ENCODE measurements around the gene PPP2R3B.
"Not testable (repeated sequence)": the region's sequence is repeated elsewhere in the genome, so short reads cannot be mapped to it uniquely, and the experiment has no call there.

PPP2R3B gene

GRCh38 chrX:327660-328126 is 59.0 kb downstream of the PPP2R3B start:
- POLR2A ChIA-PET, result no interaction called here
- Histone ChIP-seq H3K4me3 (ENCODE audit: low read depth, low read length) (no peak overlapping the region), H3K9me3 (ENCODE audit: control insufficient read depth, insufficient read depth, low read depth, low read length) (no peaks in the 10 kb centered on the region), H3K36me3 (ENCODE audit: control insufficient read depth in 2 of 2, insufficient read depth in 1 of 2, low read length in 2 of 2) (no peaks in the 10 kb centered on the region), H3K4me1 (ENCODE audit: control insufficient read depth, insufficient read depth, low read length) (no peaks in the 10 kb centered on the region), H3K27ac (ENCODE audit: extremely low read depth, low read depth, low read length) (no peak overlapping the region)
- no peak for TF ChIP-seq ZNF23 (tag by site-specific recombination; IDR thresholded peaks at IDR 0.05; ENCODE audit: borderline replicate concordance)
- TF ChIP-seq ZBTB7A (tag by site-specific recombination; IDR thresholded peaks at IDR 0.05; ENCODE audit: low read depth), result no peak
- no peak for TF ChIP-seq ZBTB20 (tag by site-specific recombination; IDR thresholded peaks at IDR 0.05)
- no peak for TF ChIP-seq ZBTB48 (tag by site-specific recombination; IDR thresholded peaks at IDR 0.05)
- TF ChIP-seq PRDM1 (tag by site-specific recombination; IDR thresholded peaks at IDR 0.05), result no peak
- TF ChIP-seq HOXC10 (CRISPR knock-in tag; IDR thresholded peaks at IDR 0.05), result no peak
- CTCF ChIA-PET, result no interaction called here

DNA sequence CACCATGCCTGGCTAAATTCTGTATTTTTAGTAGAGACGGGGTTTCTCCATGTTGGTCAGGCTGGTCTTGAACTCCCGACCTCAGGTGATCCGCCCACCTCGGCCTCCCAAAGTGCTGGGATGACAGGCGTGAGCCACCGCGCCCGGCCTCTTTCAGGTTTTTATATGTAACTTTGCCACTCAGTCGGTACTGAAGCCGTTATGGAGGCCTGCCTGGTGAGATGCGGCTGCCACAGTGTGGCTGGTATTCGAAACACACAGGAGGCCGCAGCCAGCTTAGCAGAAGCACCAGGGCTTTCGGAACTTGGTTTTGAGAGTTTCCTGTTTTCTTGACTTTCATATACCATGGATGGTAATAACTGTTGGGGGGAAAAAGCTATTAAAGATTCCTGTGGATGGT is 62.0 kb downstream of the PPP2R3B start:
- H3K27ac ChIP-seq (ENCODE audit: extremely low read depth, low read depth, low read length); H3K9me3 ChIP-seq (ENCODE audit: control insufficient read depth, insufficient read depth, low read depth, low read length); CTCF ChIA-PET; POLR2A ChIA-PET; H3K4me3 ChIP-seq (ENCODE audit: low read depth, low read length); H3K36me3 ChIP-seq (ENCODE audit: control insufficient read depth in 2 of 2, insufficient read depth in 1 of 2, low read length in 2 of 2): not testable (repeated sequence)
- peaks cover 10% of the 10 kb centered on the region for H3K4me1 ChIP-seq (ENCODE audit: control insufficient read depth, insufficient read depth, low read length)

DNA sequence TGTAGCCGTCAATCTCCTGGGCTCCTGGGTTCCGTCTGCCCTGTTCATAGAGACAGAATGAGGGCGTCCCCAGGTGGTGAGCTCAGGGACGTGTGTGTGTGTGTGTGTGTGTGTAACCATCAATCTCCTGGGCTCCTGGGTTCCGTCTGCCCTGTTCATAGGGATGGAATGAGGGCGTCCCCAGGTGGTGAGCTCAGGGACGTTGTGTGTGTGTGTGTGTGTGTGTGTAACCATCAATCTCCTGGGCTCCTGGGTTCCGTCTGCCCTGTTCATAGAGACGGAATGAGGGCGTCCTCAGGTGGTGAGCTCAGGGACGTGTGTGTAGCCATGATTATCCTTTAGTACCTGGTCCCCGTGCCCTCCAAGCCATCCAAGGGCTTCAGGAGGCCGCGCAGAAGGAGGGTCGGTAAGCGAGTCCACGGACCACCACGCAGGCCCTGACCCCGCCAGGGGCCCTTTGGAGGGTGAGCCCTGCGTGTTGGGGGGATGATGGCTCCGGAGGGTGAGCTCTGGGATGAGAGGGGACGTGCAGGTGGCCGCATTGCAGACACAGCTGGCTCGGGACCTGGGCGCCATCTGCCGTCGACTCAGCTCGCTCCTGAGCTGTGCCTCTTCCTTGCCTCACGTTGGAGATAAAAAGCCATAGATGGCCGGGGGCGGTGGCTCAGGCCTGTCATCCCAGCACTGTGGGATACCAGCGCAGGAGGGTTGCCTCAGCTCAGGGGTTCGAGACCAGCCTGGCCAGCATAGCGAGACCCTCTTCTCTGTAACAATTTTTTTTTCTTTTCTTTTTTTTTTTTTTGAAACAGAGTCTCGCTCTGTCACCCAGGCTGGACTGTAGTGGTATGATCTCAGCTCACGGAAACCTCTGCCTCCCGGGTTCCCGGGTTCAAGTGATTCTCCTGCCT is 62.7 kb downstream of the PPP2R3B start:
- Histone ChIP-seq H3K4me3 (ENCODE audit: low read depth, low read length) (no peak overlapping the region), H3K36me3 (ENCODE audit: control insufficient read depth in 2 of 2, insufficient read depth in 1 of 2, low read length in 2 of 2) (no peaks in the 10 kb centered on the region), H3K4me1 (ENCODE audit: control insufficient read depth, insufficient read depth, low read length) (peaks cover 12% of the 10 kb centered on the region), H3K27ac (ENCODE audit: extremely low read depth, low read depth, low read length) (no peak overlapping the region), H3K9me3 (ENCODE audit: control insufficient read depth, insufficient read depth, low read depth, low read length) (no peaks in the 10 kb centered on the region)
- CTCF ChIA-PET, result no interaction called here
- TF ChIP-seq, protein P1, sequence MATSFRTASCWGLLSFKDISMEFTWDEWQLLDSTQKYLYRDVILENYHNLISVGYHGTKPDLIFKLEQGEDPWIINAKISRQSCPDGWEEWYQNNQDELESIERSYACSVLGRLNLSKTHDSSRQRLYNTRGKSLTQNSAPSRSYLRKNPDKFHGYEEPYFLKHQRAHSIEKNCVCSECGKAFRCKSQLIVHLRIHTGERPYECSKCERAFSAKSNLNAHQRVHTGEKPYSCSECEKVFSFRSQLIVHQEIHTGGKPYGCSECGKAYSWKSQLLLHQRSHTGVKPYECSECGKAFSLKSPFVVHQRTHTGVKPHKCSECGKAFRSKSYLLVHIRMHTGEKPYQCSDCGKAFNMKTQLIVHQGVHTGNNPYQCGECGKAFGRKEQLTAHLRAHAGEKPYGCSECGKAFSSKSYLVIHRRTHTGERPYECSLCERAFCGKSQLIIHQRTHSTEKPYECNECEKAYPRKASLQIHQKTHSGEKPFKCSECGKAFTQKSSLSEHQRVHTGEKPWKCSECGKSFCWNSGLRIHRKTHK (tag by site-specific recombination; IDR thresholded peaks at IDR 0.05), result no peak
- peak; percentile 25; the same call in 1 of the 2 replicates for TF ChIP-seq ZNF654 (tag by site-specific recombination; IDR thresholded peaks at IDR 0.05; ENCODE audit: low read depth)
- TF ChIP-seq, protein P2, sequence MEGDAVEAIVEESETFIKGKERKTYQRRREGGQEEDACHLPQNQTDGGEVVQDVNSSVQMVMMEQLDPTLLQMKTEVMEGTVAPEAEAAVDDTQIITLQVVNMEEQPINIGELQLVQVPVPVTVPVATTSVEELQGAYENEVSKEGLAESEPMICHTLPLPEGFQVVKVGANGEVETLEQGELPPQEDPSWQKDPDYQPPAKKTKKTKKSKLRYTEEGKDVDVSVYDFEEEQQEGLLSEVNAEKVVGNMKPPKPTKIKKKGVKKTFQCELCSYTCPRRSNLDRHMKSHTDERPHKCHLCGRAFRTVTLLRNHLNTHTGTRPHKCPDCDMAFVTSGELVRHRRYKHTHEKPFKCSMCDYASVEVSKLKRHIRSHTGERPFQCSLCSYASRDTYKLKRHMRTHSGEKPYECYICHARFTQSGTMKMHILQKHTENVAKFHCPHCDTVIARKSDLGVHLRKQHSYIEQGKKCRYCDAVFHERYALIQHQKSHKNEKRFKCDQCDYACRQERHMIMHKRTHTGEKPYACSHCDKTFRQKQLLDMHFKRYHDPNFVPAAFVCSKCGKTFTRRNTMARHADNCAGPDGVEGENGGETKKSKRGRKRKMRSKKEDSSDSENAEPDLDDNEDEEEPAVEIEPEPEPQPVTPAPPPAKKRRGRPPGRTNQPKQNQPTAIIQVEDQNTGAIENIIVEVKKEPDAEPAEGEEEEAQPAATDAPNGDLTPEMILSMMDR (tag by site-specific recombination; IDR thresholded peaks at IDR 0.05), result peak; percentile 78; the same call in 1 of the 2 replicates
- 0 out of 2 replicates have a peak, but pooled peaks have one; percentile 17 for TF ChIP-seq ZNF580 (tag by site-specific recombination; IDR thresholded peaks at IDR 0.05)
- TF ChIP-seq ZNF555 (tag by site-specific recombination; conservative IDR thresholded peaks at IDR 0.05), result no peak
- peak; percentile 64; the same call in 1 of the 2 replicates for TF ChIP-seq ZNF121 (tag by site-specific recombination; IDR thresholded peaks at IDR 0.05)
- TF ChIP-seq, protein P3, sequence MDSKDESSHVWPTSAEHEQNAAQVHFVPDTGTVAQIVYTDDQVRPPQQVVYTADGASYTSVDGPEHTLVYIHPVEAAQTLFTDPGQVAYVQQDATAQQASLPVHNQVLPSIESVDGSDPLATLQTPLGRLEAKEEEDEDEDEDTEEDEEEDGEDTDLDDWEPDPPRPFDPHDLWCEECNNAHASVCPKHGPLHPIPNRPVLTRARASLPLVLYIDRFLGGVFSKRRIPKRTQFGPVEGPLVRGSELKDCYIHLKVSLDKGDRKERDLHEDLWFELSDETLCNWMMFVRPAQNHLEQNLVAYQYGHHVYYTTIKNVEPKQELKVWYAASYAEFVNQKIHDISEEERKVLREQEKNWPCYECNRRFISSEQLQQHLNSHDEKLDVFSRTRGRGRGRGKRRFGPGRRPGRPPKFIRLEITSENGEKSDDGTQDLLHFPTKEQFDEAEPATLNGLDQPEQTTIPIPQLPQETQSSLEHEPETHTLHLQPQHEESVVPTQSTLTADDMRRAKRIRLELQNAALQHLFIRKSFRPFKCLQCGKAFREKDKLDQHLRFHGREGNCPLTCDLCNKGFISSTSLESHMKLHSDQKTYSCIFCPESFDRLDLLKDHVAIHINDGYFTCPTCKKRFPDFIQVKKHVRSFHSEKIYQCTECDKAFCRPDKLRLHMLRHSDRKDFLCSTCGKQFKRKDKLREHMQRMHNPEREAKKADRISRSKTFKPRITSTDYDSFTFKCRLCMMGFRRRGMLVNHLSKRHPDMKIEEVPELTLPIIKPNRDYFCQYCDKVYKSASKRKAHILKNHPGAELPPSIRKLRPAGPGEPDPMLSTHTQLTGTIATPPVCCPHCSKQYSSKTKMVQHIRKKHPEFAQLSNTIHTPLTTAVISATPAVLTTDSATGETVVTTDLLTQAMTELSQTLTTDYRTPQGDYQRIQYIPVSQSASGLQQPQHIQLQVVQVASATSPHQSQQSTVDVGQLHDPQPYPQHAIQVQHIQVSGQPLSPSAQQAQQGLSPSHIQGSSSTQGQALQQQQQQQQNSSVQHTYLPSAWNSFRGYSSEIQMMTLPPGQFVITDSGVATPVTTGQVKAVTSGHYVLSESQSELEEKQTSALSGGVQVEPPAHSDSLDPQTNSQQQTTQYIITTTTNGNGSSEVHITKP (tag by site-specific recombination; IDR thresholded peaks at IDR 0.05), result peak; percentile 41; the same call in 1 of the 2 replicates
- TF ChIP-seq TCF7L2 (IDR thresholded peaks at IDR 0.05; ENCODE audit: borderline replicate concordance, low read depth, low read length), result no peak
- POLR2A ChIA-PET, result no interaction called here
